Measurements from ENCODE around the gene RFC1. TPM values are rescaled to one million over a fixed set of nuclear protein-coding genes. Genes with fewer than 3 reads are reported as not detected.

RFC1 gene
- polyA plus RNA-seq (2012; rRNA removed), result 14.9 and 19.2 TPM in 2 replicates
- polyA plus RNA-seq (2012; cell fraction: cytosol; rRNA removed), result 17.9 and 19.0 TPM in 2 replicates
- 5.9 and 17.0 TPM in 2 replicates for polyA plus RNA-seq (2012; cell fraction: nucleus; rRNA removed)

GRCh38 chr4:39365830-39366771, at the start of gene RFC1:
Gene RFC1 (minus strand): TSS chr4:39366362. CDS start chr4:39366241, 121 bp downstream.
- 8% methylated on average over 42 of the region's 60 CpGs for WGBS (ENCODE audit: low lambda C conversion rate)
- Histone ChIP-seq H3F3A (replicated peaks; ENCODE audit: insufficient read depth) (peaks cover 11% of the 10 kb centered on the region), H3K4me2 (peak within 1 kb of the TSS; percentile 79), H3K36me3 (replicated peaks in 1 of 2; ENCODE audit: control insufficient read depth in 1 of 2, insufficient read depth in 2 of 2, low read length in 1 of 2) (peaks cover 0 to 8% of the 10 kb centered on the region in 2 experiments), H3K9ac (peak within 1 kb of the TSS; percentile 88), H4K20me1 (ENCODE audit: insufficient read depth) (0 out of 2 replicates have a peak, but pooled peaks cover 4% of the 10 kb centered on the region), H3K27ac (ENCODE audit: low read depth in 2 of 2, low read length in 1 of 2) (peak within 1 kb of the TSS; percentile 59 to 78), H3K9me3 (no peaks in the 10 kb centered on the region), H3K9me2 (no peaks in the 10 kb centered on the region), H3K4me3 (ENCODE audit: low read depth in 2 of 2, low read length in 1 of 2) (peak within 1 kb of the TSS; percentile 91 to 95), H3K4me1 (ENCODE audit: control insufficient read depth in 1 of 2, insufficient read depth in 2 of 2, low read depth in 1 of 2, low read length in 1 of 2) (peaks cover 0 to 12% of the 10 kb centered on the region in 2 experiments; a peak in 2 of 4 replicates), H3K79me2 (ENCODE audit: insufficient read depth) (peaks cover 54% of the 10 kb centered on the region), H2AFZ (ENCODE audit: low read depth) (peak within 1 kb of the TSS; percentile 97), H3K27me3 (ENCODE audit: insufficient read depth) (no peaks in the 10 kb centered on the region)
- TF ChIP-seq CHD2 (IDR thresholded peaks at IDR 0.05; ENCODE audit: low read length, partially characterized antibody), result peak; percentile 94
- TF ChIP-seq GATA2 (CRISPR knock-in tag; IDR thresholded peaks at IDR 0.05), result peak; percentile 65
- TF ChIP-seq ELF1 (IDR thresholded peaks at IDR 0.05), result peak; percentile 69
- TF ChIP-seq RAD21 (IDR thresholded peaks at IDR 0.05; ENCODE audit: low read length), result no peak
- peak; percentile 78 for TF ChIP-seq MXI1 (IDR thresholded peaks at IDR 0.05; ENCODE audit: low read depth, low read length)
- TF ChIP-seq USF1 (IDR thresholded peaks at IDR 0.05; ENCODE audit: borderline replicate concordance, low read depth), result peak; percentile 23; the same call in 1 of the 2 replicates
- no peak for TF ChIP-seq FOSL2 (IDR thresholded peaks at IDR 0.05; ENCODE audit: borderline replicate concordance, low read depth)
- peak; percentile 57 for TF ChIP-seq TAF1 (IDR thresholded peaks at IDR 0.05; ENCODE audit: borderline replicate concordance, low read depth, low read length)
- TF ChIP-seq MEF2A (IDR thresholded peaks at IDR 0.05; ENCODE audit: borderline replicate concordance, low read depth), result no peak
- no peak for TF ChIP-seq USF2 (IDR thresholded peaks at IDR 0.05; ENCODE audit: borderline replicate concordance, low read depth, low read length)
- TF ChIP-seq ZBTB33 (IDR thresholded peaks at IDR 0.05; ENCODE audit: borderline replicate concordance, low read depth), result peak; percentile 88
- TF ChIP-seq IRF3 (IDR thresholded peaks at IDR 0.05; ENCODE audit: low read depth, low read length), result no peak
- TF ChIP-seq POLR2AphosphoS5 (IDR thresholded peaks at IDR 0.05; ENCODE audit: low read depth, low read length), result peak; percentile 72
- peak; percentile 85; the same call in 1 of the 2 replicates for TF ChIP-seq SIN3A (IDR thresholded peaks at IDR 0.05; ENCODE audit: borderline replicate concordance, low read depth, low read length)
- TF ChIP-seq GABPA (IDR thresholded peaks at IDR 0.05; ENCODE audit: low read depth), result peak; percentile 48
- peak in 1 of 2 experiments; percentile 25; a peak in 1 of 4 replicates for TF ChIP-seq EP300 (IDR thresholded peaks at IDR 0.05; ENCODE audit: borderline replicate concordance in 1 of 2, low read depth in 1 of 2, low read length in 1 of 2)
- peak; percentile 100 for TF ChIP-seq MAX (IDR thresholded peaks at IDR 0.05; ENCODE audit: low read depth)
- ChIA-PET POLR2A (interaction anchor here (1.0 kb wide), 1 partner anchor 13 kb away, joined by 3 read pairs; no protein-coding TSS in a partner anchor), CTCF (interaction anchor here (0.6 to 1.6 kb wide), 2 partner anchors 25 to 1303 kb away, joined by 3 to 4 read pairs; no protein-coding TSS in a partner anchor)
- DNase-seq, result peak; percentile 87
